NCI-H1105 (cell line): ENCODE results near the gene FCHSD1.

Experiments used
- DNase-seq: peaks from one replicate; lab custom pipeline; 2025; lab: John Stamatoyannopoulos, UW

Gene FCHSD1

DNA sequence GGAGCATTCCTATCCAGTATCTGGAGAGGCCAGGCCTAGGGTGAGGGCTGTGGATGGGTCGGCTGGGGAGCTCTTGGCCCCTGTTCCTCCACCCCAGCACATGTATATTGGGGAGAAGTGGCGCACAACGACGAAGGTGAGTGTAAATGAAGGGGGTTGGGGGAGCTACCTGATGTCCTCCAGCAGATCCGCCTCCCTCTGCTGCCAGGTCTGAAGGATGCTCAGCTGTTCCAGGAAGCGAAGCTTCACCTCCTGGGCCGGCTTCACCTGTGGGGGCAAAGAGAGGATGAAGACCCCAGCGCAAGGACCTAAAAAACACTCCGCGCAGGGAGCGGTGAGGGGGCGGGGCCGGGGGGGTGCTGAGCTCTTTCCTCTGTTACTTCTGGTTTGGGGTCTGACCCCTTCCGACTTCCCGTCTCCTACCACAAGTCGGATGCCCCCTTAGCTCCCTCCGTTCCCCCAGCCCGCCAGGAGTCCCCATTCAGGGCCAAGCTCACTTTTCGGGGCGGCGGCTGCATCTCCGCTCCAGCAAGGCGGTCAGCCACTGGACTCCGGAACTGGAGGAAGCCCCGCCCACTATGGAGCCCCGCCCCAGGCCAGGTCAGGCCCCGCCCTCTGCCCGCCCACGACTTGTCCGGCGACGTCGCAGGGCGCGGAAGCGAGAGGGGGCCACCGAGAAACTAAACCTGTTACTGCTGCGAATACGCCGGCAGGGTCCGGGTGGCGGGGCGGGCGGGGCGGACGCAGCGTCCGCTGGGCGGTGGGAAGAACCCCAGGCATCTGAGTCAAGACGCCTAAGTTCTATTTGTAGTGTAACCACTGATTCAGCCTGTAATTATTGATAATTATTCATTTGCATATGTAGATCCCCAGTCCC is at the start of gene FCHSD1:
TSS of gene FCHSD1 (minus strand) at position 568 of the 877 bp plus-strand sequence. CDS start at position 518, 50 bp downstream.
- DNase-seq: peak; percentile 37

DNA sequence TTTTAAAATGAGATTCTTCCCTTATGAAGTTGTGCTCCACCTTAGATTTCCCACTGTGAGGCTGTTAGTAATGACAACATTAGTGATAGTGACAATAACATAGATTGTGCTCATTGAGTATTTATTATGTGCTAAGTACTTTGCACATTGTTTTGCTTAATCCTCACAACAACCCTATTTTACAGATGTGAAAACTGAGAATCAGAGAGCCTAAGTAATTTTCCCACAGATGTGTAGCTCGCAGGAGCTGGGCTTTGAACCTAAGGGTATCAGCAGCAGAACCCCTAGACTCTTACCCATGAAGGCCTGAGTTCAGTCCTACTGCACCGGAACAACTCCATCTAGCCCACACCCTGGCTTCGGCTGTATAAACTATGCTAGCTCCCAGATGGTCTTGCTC is 46.4 kb upstream of the FCHSD1 start:
- DNase-seq: no peak

DNA sequence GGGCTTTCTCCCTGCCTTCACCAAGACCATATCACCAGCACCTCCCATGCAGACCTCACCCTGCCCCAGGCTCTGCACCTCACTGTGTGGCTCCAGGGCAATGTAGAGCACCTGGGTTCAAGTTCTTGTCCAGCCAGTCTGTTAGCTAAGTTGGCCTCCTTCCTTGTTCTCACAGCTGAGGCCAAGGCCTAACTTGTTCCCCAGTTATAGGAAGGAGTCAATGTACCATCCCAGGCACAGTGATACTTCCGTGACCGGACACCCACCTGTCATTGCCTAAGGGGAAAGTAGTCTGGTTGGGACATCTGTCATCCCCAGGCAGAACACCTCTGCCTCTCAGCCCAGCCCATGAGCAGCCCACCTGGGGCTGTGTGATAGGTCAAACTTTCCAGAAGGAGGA is 45.2 kb upstream of the FCHSD1 start:
- DNase-seq: no peak

DNA sequence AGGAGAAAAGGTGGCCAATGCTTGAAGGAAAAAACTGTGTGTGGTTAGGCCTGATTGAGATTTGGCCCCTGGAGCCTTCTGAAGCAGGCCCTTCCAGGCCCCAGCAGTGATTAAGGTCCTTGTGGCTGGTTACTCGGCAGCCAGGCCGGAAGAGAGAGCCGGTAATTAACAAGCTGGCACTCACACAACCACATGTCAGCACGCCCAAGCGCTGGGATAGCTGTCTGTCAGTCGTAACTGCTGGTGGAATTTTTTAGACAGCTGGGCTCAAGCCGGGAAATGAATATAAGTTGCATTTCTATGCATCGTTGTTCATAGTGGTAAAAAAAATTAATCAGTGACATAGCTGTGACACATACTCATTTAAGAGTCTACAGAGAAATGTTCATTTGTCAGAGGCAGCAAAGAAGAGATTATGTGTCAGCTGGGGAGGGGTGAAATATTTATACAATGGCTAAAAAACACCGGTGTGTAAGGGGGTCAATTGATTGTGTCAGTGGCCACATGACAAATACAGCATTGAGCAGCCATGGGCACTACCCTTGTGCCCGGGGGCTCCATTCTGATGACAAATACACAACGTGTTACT is 44.5 kb upstream of the FCHSD1 start:
- DNase-seq: no peak

DNA sequence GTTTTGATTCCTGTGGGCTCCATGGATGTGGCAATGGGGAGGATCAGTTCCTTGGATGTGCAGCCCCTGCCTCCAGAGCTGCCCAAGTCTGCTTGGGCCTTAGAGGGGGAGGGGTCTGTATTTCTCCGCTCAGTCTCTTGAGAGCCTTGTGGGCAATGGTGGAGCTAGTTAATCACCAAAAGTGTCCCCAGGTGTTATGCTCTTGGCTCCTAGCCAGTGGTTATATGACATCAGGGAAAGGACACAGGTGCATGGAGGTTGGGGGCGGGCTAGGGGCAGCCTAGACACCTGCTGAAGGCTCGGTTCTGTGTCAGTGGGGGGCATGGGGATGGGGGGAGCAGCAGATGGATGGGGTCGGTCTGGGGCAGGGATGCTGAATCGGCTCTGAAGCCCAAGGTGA is 43.3 kb upstream of the FCHSD1 start:
- peak; percentile 63 for DNase-seq

DNA sequence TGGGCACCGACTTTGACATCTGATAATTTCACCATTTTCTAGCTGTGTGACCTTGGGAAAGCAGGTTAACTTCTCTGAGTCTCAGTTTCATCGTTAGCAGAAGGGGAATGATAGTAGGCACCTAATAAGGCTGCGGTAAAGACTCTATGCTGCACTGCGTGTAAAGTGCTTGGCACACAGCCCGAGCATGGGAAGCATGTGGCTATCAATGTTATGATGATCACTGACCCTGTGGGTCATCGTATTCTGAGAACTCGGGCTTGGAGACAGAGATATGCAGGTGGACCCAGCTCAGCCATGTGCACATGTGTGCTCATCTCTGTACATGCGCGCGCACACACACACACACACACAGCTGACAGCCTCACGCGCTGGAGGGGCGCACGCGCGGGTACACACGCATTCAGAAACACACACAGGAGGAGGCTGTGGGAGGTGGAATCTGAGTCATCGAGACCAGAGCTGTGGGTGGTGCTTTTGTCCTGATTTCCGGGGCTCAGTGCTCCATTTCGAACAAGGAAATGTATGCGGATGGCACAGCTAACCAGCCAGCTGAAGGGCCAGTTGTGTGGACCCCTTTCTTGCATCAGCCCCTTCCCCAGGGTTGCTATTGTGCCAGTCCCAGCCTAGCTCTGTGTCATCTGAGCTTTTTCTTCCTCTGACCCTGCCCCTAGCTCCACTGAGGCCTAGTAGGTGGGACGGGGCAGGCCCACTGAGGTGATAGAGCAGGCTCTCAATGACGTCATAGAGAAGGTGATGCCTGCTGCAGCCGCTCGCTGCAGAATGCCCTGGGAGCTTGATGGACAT is 41.9 kb upstream of the FCHSD1 start:
- no peak for DNase-seq

DNA sequence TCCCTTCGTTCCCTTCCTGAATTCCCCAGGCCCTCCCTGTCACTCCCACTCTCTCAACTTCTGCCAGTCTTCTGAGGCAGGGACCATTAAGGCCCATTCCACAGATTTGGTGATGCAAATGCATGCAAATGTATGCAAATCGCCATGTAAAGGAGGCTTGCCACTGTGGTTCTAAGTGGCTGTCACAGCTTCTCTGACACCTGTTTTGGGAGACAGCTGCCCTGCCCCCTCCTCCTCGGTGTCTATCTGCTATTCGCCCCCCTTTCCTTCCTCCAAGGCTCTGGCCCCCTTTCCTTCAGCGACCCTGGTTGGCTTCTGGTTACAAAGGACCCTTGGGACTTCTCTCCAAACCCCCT is 41.3 kb upstream of the FCHSD1 start:
- no peak for DNase-seq

DNA sequence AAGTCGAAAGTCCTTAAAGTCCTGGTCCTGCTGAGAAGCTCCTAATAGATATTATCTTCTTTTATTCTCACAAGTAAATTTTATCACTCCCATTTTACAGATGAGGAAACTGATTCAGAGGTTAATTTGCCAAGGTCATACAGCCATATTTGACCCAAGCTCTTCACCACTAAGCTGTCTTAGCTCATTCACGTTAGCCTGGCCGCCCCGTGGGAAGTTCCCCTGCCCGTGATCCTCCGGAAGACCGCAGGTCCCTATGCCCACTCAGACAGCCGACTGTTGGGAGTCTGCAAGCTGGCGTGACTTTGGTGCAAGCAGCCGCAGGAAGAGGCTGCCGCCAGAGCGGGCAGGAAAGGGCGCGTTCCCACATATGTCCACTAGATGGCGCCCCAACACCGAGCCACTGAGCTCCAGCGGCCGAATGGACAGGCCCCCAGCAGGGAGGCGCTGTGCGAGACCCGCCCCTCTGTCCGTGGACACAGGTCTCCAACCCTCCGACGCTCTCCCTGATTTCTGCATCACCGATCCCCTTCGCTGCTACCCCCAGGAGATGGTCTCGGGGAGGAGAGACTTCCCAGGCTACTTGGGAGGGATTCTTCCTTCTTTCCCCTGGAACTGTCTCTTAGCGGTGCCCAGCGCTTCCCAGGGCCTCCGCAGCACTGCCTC is 40.8 kb upstream of the FCHSD1 start:
- peak; percentile 50 for DNase-seq

DNA sequence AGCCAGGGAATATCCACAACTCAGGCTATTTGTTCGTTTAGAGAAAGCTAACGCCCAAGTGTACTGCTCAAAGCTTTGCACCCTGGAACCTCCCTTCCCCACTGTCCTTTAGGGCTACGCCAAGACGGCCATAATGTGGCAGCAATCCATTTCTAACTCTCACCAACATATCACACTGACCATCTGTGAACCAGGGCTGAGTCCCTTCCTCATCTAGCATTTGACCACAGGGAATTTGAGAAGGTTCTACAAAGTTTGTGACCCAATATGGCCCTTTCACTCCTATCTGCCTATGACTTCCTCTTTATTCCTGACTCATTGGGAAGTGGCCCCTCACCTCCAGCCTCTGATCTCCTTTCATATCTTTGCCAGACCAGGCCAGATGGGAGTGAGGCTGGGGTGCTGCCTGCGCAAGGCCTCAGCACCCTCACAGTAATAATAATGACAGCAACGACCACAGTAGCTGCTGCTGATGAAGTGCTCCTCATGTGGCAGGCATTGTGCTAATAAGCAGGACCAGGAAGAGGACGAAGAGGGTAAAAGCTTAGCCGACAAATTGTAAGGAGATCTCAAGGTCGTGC is 40.2 kb upstream of the FCHSD1 start:
- no peak for DNase-seq

DNA sequence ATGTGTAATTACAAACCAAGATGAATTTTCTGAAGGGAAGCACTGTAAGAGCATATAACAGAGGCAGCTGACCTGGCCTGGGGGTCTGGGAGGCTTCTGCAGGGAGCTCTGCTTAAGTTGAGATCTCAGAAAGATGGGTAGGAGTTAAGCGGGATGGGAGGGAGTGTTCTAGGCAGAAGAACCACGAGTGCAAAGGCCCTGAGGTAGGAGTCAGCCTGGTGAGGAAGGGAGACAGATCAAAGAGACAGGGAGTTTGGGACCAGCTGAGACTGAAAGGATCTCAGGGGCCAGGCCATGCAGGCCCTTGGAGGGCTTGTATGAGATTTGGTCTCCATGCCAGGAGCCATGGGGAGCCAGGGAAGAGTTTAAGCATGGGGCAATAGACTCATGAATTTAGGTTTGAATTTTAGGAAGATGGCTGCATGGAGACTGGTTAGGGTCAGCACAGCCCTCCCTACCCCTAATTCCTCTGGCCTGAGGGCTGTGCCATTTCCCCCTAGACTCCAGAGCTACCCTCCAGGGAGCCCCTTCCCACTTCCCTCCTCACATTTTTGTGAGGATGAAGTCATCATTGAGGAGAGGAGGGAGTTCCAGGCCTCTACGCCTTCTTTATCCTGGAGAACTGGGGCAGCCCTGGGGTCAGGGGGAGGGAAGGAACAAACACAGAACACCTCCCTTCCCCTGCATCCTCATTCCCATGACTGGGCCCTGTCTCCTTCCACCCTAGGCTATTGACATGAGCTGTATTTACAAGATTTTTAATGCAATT is 35.6 kb upstream of the FCHSD1 start:
- DNase-seq: no peak

DNA sequence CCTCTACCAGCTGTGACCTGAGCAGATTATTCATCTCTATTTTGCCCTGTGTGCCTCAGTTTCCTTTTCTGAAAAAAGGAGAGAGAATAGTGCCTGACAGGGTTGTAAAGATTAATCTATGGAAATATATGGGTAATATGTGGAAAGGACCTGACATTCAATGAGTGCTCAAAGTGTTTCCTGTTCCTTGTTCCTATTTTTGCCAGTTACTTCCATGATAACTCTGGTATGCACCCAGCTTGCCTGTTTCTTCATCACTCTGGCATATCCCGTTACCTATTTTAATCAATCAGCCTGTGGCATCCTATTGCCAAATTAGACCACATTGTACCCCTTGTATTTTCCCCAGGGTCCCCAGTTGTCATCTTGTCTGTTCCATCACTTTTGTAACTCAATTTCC is 34.4 kb upstream of the FCHSD1 start:
- no peak for DNase-seq

DNA sequence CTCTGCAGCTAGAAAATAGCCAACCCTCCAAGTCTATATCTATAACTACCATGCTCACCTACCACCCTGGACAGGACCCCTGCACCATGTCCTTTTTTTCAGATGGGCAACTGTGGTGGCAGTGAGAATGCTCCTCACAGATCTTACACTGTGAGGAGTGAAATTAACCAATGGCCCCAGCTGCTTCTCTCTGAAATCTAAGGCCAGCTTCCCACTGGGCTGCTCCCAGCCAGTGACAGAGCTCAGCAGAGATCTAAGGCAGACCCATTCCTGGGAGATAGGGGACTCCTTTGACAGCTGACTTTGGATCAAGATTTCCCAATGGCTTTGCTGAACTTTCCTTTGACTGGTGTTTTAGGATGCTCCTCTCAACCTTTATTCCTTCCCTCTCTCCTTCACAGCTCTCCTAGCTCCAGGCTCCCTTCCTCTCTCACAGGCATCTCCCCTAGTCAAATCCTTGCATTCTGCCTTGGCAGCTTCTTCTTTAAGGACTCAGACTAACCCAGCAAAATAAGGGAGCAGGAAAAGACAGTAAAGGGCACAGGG is 32.5 kb upstream of the FCHSD1 start:
- DNase-seq: no peak

DNA sequence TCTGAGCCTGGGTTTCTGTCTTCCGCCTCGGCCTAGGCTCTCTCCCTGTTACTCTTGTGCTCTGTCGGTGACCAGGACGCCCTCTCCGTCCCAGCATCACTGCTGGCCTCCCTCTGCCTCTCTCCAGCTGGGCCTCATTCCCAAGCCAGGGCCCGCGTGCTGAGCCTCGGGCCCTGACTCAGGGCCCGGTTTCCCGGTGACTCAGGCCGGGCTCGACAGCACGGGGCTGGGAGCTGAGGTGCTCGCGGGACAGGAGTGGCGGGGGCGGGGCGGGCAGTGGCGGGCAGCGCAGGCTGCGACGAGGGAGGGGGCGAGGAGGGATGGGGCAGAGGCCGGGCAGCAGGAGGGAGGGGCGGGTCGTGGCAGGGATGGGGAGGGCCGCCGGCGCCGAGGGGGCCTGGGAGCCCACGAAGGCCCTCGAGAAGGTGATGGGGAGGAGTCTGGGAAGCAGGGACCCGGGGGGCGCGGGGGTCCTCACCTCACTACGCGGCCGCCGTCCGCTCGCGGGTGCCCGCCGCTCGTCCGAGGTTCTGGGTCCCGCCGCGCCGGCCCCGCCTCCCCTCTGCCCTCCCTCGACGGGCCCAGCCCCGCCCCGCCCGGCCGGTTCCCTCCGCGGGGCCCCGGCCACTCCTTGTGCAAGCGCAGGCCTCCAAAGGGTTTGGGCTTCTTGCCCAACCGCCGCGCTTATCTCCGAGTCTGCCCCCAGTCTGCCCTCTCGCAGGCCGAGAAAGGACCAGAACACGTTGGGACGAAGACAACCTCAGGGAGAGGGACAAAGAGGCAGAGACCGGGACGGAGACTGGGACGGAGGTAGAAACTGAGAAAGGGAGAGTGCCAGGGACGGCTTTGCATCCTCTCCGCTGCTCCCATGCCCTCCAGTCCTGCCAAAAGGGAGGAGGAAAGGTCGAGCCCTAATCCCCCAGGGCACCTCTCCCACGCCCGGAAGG is 30.8 kb upstream of the FCHSD1 start, which contains the start of gene ARAP3:
TSS of gene ARAP3 (minus strand) at position 536 of the 947 bp plus-strand sequence. CDS start 1,744 bp downstream, outside the sequence.
- no peak for DNase-seq

DNA sequence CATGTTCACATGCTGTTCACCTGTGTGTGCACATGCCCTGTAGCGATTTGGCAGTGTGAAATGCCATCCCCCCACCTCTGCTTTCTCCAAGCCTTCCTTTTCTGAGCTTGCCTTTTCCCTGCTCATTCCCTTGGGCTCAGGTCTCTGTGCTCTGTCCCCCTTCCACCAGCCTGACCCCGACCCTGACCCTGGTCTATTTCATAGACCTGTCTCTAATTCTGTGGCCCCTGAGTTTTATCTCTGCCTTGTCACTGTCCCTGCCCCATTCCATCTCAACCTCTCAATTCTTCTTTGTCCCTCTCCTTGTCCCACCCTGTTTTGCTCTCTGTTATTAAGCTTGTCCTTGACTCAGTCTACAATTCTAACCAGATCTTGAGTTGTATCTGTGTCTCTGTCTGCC is 30.1 kb upstream of the FCHSD1 start:
- DNase-seq: no peak

DNA sequence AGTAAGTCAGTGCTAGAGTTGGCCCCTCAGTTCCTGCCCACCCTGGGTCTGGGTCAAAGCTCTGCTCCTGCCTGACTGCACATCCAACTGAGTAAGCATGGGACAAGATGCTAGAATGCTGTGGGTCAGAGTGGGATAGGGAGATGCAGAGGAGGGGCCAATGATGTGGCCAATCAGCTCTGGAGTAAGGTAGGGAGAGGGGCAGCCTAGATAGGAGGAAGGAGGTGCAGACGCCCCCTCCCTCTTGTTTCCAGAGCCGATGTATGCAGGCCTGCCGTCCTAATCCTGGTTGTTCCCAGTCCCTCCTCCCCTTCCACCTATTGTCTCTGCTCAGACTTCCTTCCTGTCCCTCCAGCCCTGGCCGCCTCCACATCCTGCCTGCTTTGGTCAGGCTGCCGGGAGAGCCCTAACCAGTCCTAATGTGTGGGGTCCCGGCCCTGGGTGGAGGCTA is 29.6 kb upstream of the FCHSD1 start:
- no peak for DNase-seq

DNA sequence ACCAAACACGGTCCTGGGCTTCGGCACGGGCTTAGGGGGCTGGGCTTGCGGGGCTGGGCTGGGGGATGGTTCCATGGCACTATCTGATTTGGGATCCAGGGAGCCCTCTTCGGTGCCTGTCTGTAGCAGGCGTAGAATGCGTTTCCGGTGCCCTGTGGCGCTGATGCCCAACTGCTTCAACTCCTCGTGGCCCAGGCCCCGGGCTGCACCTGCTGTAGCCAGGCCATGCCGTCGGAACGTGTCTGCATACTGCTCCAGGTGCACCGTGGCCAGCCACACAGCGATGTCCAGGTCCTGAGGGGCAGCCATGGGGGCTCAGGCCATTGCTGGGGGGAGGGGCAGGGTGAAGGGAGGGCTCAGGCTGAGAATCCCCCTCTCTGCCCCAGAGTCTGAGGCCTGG is 29.0 kb upstream of the FCHSD1 start:
- DNase-seq: no peak

DNA sequence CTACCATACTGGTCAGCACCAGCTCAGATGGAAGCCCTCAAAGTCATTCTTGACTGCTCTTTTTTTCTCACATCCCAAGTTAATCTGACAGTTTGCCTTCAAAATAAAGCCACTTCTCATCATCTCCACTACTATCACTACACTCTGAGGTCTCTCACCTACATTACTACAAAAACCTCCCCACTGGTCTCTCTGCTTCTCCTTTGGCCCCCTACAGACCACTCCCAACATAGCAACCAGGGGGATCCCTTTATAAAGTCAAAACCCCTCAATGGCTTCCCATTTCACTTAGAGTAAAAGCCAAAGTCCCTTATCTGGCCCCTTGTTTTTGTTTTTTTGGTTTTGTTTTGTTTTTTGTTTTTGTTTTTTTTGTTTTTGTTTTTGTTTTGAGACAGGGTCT is 26.2 kb upstream of the FCHSD1 start:
- no peak for DNase-seq

DNA sequence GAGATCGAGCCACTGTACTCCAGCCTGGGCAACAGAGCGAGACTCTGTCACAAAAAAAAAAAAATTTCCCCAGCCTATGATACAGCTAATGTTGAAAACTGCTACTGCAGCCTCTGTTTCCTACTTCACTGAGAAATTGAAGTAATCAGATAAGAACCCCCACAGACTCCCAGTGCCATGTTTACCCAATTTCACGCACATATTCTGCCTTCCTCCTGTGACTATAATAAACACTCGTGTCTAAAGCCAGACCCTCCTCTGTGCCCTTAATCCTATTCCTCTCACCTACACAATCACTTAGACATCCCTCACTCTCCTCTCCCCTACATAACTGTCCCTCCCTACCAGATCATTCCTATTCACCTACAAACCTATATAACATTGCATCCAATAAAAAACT is 24.5 kb upstream of the FCHSD1 start:
- no peak for DNase-seq

DNA sequence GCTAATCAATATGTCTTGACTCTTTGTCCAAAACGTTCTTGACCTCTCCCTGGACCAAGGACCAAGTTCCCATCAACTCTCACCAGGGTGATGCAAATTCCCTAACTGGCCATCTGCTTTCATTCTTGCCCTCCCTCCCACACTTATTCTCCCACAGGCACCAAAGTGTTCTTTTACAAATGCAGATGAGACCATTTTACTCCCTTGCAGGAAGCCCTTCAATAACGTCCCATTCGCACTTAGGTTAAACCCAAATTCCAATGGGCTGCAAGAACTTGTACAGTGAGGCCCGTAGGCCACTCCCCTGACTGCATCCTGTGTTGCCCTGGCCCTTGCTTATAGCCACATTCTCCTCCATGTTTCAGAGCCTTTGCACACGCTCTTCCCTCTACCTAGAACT is 23.5 kb upstream of the FCHSD1 start:
- no peak for DNase-seq
